Parathyroid adenoma (tissue), 2 donors: ENCODE measurements around the gene FRMD4A.

ENCODE experiments used
- H2AFZ ChIP-seq: fragments of 300-600 bp; sonication (generic); one replicate; pipeline ENCODE4 v1.7.0; 2017; ENCODE audit warnings: antibody characterized with exemption, mild to moderate bottlenecking
- H3K27ac ChIP-seq: fragments of 300-600 bp; sonication (generic); one replicate; pipeline ENCODE4 v1.7.0; 2017
- H3K27me3 ChIP-seq: fragments of 300-600 bp; sonication (generic); one replicate; pipeline ENCODE4 v1.7.0; 2017; ENCODE audit warnings: low read length; ENCODE audit not compliant: control insufficient read depth, insufficient read depth
- H3K36me3 ChIP-seq: fragments of 300-600 bp; sonication (generic); one replicate; pipeline ENCODE4 v1.7.0; 2017; ENCODE audit warnings: low read length; ENCODE audit not compliant: control insufficient read depth, insufficient read depth
- H3K4me1 ChIP-seq: fragments of 300-600 bp; sonication (generic); one replicate; pipeline ENCODE4 v1.7.0; 2017; ENCODE audit warnings: control low read depth
- H3K4me2 ChIP-seq: fragments of 300-600 bp; sonication (generic); one replicate; pipeline ENCODE4 v1.7.0; 2017; ENCODE audit warnings: low read length
- H3K4me3 ChIP-seq: fragments of 300-600 bp; sonication (generic); one replicate; pipeline ENCODE4 v1.7.0; 2017; ENCODE audit warnings: low read depth, low read length
- H3K79me2 ChIP-seq: fragments of 300-600 bp; sonication (generic); one replicate; pipeline ENCODE4 v1.7.0; 2017; ENCODE audit warnings: control low read depth
- H3K9ac ChIP-seq: fragments of 300-600 bp; sonication (generic); one replicate; pipeline ENCODE4 v1.7.0; 2017; ENCODE audit warnings: mild to moderate bottlenecking
- H3K9me3 ChIP-seq: fragments of 300-600 bp; sonication (generic); one replicate; pipeline ENCODE4 v1.7.0; 2017; ENCODE audit warnings: low read length; ENCODE audit not compliant: control insufficient read depth
- CTCF ChIP-seq: fragments of 300-600 bp; sonication (generic); IDR thresholded peaks from one replicate; pipeline ENCODE4 v1.7.0; 2017; ENCODE audit warnings: antibody characterized with exemption, mild to moderate bottlenecking
- donor health status: primary hyperparathyroidism.

Gene FRMD4A

GRCh38 chr10:14185316-14186045 is 145.2 kb downstream of the FRMD4A start:
- TF ChIP-seq CTCF, result no peak
- no peak overlapping the region for H3K4me3 ChIP-seq
- H3K27ac ChIP-seq, result no peak overlapping the region
- no peaks in the 10 kb centered on the region for H3K27me3 ChIP-seq
- H2AFZ ChIP-seq, result no peak overlapping the region
- H3K4me1 ChIP-seq, result no peaks in the 10 kb centered on the region
- no peaks in the 10 kb centered on the region for H3K36me3 ChIP-seq
- no peak overlapping the region for H3K9ac ChIP-seq
- H3K4me2 ChIP-seq, result no peak overlapping the region
- H3K79me2 ChIP-seq, result no peaks in the 10 kb centered on the region
- no peaks in the 10 kb centered on the region for H3K9me3 ChIP-seq

- Histone ChIP-seq H3K27ac (no peak overlapping the region), H3K4me1 (no peaks in the 10 kb centered on the region), H3K4me2 (no peak overlapping the region), H3K27me3 (no peaks in the 10 kb centered on the region), H3K4me3 (no peak overlapping the region), H3K79me2 (no peaks in the 10 kb centered on the region), H2AFZ (no peak overlapping the region), H3K9me3 (no peaks in the 10 kb centered on the region), H3K9ac (no peak overlapping the region), H3K36me3 (no peaks in the 10 kb centered on the region)
- no peak for TF ChIP-seq CTCF
These were observed 145.8 kb downstream of the FRMD4A start for GRCh38 chr10:14184841-14185315.

- TF ChIP-seq CTCF, result no peak
- Histone ChIP-seq H3K9me3 (no peaks in the 10 kb centered on the region), H3K27ac (no peak overlapping the region), H3K4me2 (no peak overlapping the region), H3K9ac (no peak overlapping the region), H3K4me3 (no peak overlapping the region), H3K36me3 (no peaks in the 10 kb centered on the region), H2AFZ (no peak overlapping the region), H3K79me2 (no peaks in the 10 kb centered on the region), H3K27me3 (no peaks in the 10 kb centered on the region), H3K4me1 (no peaks in the 10 kb centered on the region)
These were observed 147.9 kb downstream of the FRMD4A start for GRCh38 chr10:14182781-14183180.

GRCh38 chr10:14181567-14181936 is 149.2 kb downstream of the FRMD4A start:
- no peaks in the 10 kb centered on the region for H3K4me1 ChIP-seq
- H3K27ac ChIP-seq, result no peak overlapping the region
- H3K27me3 ChIP-seq, result no peaks in the 10 kb centered on the region
- no peak for TF ChIP-seq CTCF
- H3K9me3 ChIP-seq, result no peaks in the 10 kb centered on the region
- H2AFZ ChIP-seq, result no peak overlapping the region
- no peak overlapping the region for H3K9ac ChIP-seq
- no peak overlapping the region for H3K4me3 ChIP-seq
- H3K4me2 ChIP-seq, result no peak overlapping the region
- H3K36me3 ChIP-seq, result no peaks in the 10 kb centered on the region
- H3K79me2 ChIP-seq, result no peaks in the 10 kb centered on the region
